ENCODE data around the gene TNS3. TPM values are rescaled to one million over a fixed set of nuclear protein-coding genes. Genes with fewer than 3 reads are reported as not detected.

The TNS3 gene
- total and polyA plus RNA-seq, 2 of the 13 experiments (the other 11 are each of a cell fraction or from before 2014, with no cell fraction given): 52.9 to 55.7 TPM

GRCh38 chr7:47394751-47395252 is 187.1 kb downstream of the TNS3 start:
- BruUV-seq (replicated peaks): no TSS peak
- FAIRE-seq (no peak), DNase-seq (ENCODE audit: low spot score) (no peak), ATAC-seq (0 out of 3 replicates have a peak, but pooled peaks have one; percentile 10)
- Histone ChIP-seq H3K27ac (ENCODE audit: extremely low read length, insufficient read depth, low read length) (no peak overlapping the region), H3K9me3 (ENCODE audit: low read length) (no peaks in the 10 kb centered on the region), H4K20me1 (ENCODE audit: insufficient read depth, low read length) (peaks cover 12% of the 10 kb centered on the region; the same call in 1 of the 2 replicates), H3K4me3 (replicated peaks in 1 of 3; ENCODE audit: insufficient read depth in 1 of 3, low read depth in 2 of 3, low read length in 3 of 3) (no peak overlapping the region), H3K79me2 (ENCODE audit: insufficient read depth, low read length) (no peaks in the 10 kb centered on the region), H2AFZ (ENCODE audit: low read length) (no peak overlapping the region), H3K36me3 (replicated peaks in 1 of 2; ENCODE audit: control insufficient read depth in 1 of 2, insufficient read depth in 2 of 2, low read length in 2 of 2) (peaks cover 52 to 97% of the 10 kb centered on the region in 2 experiments), H3K4me1 (ENCODE audit: insufficient read depth, low read length) (no peaks in the 10 kb centered on the region), H3K27me3 (ENCODE audit: control insufficient read depth in 1 of 2, insufficient read depth in 2 of 2, low read length in 2 of 2) (no peaks in the 10 kb centered on the region), H3K4me2 (ENCODE audit: low read depth, low read length) (no peak overlapping the region), H3K9ac (ENCODE audit: insufficient read depth, low read depth, low read length) (no peak overlapping the region)
- in situ Hi-C loops (cut with HindIII; ENCODE audit: extremely low pct_ligation_motif_present, low pct_unique_long_range_greater_than_20kb) (no loop called here), intact Hi-C loops (cut with micrococcal nuclease; ENCODE audit: unreplicated experiment) (no loop called here)
- WGBS (ENCODE audit: low lambda C conversion rate): 90% methylated on average over 11 of the region's 11 CpGs
- ChIA-PET CTCF (ENCODE audit: low intra/inter-chr PET ratio, low total read pairs) (no interaction called here), POLR2A (no interaction called here)
- TF ChIP-seq AGO2 (optimal IDR thresholded peaks at IDR 0.05; ENCODE audit: low read depth, low read length): peak; percentile 25
- no peak for TF ChIP-seq ZSCAN25 (CRISPR knock-in tag; IDR thresholded peaks at IDR 0.05)

- no TSS peak for BruUV-seq (replicated peaks)
- Histone ChIP-seq H3K36me3 (replicated peaks in 1 of 2; ENCODE audit: control insufficient read depth in 1 of 2, insufficient read depth in 2 of 2, low read length in 2 of 2) (peaks cover 54 to 97% of the 10 kb centered on the region in 2 experiments), H3K4me2 (ENCODE audit: low read depth, low read length) (no peak overlapping the region), H3K79me2 (ENCODE audit: insufficient read depth, low read length) (no peaks in the 10 kb centered on the region), H3K9ac (ENCODE audit: insufficient read depth, low read depth, low read length) (no peak overlapping the region), H4K20me1 (ENCODE audit: insufficient read depth, low read length) (peaks cover 12% of the 10 kb centered on the region; the same call in 1 of the 2 replicates), H3K27me3 (ENCODE audit: control insufficient read depth in 1 of 2, insufficient read depth in 2 of 2, low read length in 2 of 2) (no peaks in the 10 kb centered on the region), H3K9me3 (ENCODE audit: low read length) (no peaks in the 10 kb centered on the region), H2AFZ (ENCODE audit: low read length) (no peak overlapping the region), H3K4me1 (ENCODE audit: insufficient read depth, low read length) (no peaks in the 10 kb centered on the region), H3K27ac (ENCODE audit: extremely low read length, insufficient read depth, low read length) (no peak overlapping the region), H3K4me3 (replicated peaks in 1 of 3; ENCODE audit: insufficient read depth in 1 of 3, low read depth in 2 of 3, low read length in 3 of 3) (no peak overlapping the region)
- CTCF ChIA-PET (ENCODE audit: low intra/inter-chr PET ratio, low total read pairs): no interaction called here
- intact Hi-C loops (cut with micrococcal nuclease; ENCODE audit: unreplicated experiment): no loop called here
- in situ Hi-C loops (cut with HindIII; ENCODE audit: extremely low pct_ligation_motif_present, low pct_unique_long_range_greater_than_20kb): no loop called here
- no peak for FAIRE-seq
- DNase-seq (ENCODE audit: low spot score): no peak
- 88% methylated on average over 5 of the region's 6 CpGs for WGBS (ENCODE audit: low lambda C conversion rate)
- ATAC-seq: no peak
- POLR2A ChIA-PET: no interaction called here
- no peak for TF ChIP-seq FOXA3 (CRISPR knock-in tag; IDR thresholded peaks at IDR 0.05)
- no peak for TF ChIP-seq TRIM24 (CRISPR knock-in tag; IDR thresholded peaks at IDR 0.05)
- TF ChIP-seq BORCS8-MEF2B (CRISPR knock-in tag; IDR thresholded peaks at IDR 0.05): no peak
- TF ChIP-seq, protein P1, sequence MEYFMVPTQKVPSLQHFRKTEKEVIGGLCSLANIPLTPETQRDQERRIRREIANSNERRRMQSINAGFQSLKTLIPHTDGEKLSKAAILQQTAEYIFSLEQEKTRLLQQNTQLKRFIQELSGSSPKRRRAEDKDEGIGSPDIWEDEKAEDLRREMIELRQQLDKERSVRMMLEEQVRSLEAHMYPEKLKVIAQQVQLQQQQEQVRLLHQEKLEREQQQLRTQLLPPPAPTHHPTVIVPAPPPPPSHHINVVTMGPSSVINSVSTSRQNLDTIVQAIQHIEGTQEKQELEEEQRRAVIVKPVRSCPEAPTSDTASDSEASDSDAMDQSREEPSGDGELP (IDR thresholded peaks at IDR 0.05; ENCODE audit: borderline replicate concordance, low read depth): no peak
- TF ChIP-seq ZNF12 (CRISPR knock-in tag; IDR thresholded peaks at IDR 0.05): no peak
- TF ChIP-seq CBX2 (IDR thresholded peaks at IDR 0.05; ENCODE audit: low read depth, low read length): no peak
- TF ChIP-seq CBX2 (CRISPR knock-in tag; IDR thresholded peaks at IDR 0.05; ENCODE audit: low read depth): no peak
- TF ChIP-seq, protein P2, sequence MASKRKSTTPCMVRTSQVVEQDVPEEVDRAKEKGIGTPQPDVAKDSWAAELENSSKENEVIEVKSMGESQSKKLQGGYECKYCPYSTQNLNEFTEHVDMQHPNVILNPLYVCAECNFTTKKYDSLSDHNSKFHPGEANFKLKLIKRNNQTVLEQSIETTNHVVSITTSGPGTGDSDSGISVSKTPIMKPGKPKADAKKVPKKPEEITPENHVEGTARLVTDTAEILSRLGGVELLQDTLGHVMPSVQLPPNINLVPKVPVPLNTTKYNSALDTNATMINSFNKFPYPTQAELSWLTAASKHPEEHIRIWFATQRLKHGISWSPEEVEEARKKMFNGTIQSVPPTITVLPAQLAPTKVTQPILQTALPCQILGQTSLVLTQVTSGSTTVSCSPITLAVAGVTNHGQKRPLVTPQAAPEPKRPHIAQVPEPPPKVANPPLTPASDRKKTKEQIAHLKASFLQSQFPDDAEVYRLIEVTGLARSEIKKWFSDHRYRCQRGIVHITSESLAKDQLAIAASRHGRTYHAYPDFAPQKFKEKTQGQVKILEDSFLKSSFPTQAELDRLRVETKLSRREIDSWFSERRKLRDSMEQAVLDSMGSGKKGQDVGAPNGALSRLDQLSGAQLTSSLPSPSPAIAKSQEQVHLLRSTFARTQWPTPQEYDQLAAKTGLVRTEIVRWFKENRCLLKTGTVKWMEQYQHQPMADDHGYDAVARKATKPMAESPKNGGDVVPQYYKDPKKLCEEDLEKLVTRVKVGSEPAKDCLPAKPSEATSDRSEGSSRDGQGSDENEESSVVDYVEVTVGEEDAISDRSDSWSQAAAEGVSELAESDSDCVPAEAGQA (IDR thresholded peaks at IDR 0.05; ENCODE audit: low read depth): no peak
- TF ChIP-seq, protein P2 (CRISPR knock-in tag; IDR thresholded peaks at IDR 0.05; ENCODE audit: borderline replicate concordance): no peak
- TF ChIP-seq MATR3 (CRISPR knock-in tag; IDR thresholded peaks at IDR 0.05): no peak
- TF ChIP-seq ZNF75D (CRISPR knock-in tag; IDR thresholded peaks at IDR 0.05; ENCODE audit: borderline replicate concordance): no peak
- TF ChIP-seq TAF15 (IDR thresholded peaks at IDR 0.05; ENCODE audit: low read depth, low read length, poor library complexity, severe bottlenecking): no peak
These were observed 187.7 kb downstream of the TNS3 start for GRCh38 chr7:47394216-47394615.

Data from HepG2 (cell line).